AG09319 (cell line): Measurements from ENCODE around the gene RELN.
"Not testable (repeated sequence)": the region's sequence is repeated elsewhere in the genome, so short reads cannot be mapped to it uniquely, and the experiment has no call there.

Source experiments
- DNase-seq: peaks from one replicate; pipeline ENCODE4 v3.0.0-alpha.2; 2010; ENCODE audit warnings: low read depth; ENCODE audit errors: extremely low read depth
- TF ChIP-seq, protein P1 (sequence below): IDR thresholded peaks from 2 replicates; pipeline ENCODE4 v1.5.1; 2011; ENCODE audit warnings: low read depth, mild to moderate bottlenecking, inconsistent platforms, low read length, moderate library complexity

The RELN gene

GRCh38 chr7:103821092-103821491 lies 168.4 kb downstream of the RELN start:
- DNase-seq = no peak
- TF ChIP-seq, protein P1, sequence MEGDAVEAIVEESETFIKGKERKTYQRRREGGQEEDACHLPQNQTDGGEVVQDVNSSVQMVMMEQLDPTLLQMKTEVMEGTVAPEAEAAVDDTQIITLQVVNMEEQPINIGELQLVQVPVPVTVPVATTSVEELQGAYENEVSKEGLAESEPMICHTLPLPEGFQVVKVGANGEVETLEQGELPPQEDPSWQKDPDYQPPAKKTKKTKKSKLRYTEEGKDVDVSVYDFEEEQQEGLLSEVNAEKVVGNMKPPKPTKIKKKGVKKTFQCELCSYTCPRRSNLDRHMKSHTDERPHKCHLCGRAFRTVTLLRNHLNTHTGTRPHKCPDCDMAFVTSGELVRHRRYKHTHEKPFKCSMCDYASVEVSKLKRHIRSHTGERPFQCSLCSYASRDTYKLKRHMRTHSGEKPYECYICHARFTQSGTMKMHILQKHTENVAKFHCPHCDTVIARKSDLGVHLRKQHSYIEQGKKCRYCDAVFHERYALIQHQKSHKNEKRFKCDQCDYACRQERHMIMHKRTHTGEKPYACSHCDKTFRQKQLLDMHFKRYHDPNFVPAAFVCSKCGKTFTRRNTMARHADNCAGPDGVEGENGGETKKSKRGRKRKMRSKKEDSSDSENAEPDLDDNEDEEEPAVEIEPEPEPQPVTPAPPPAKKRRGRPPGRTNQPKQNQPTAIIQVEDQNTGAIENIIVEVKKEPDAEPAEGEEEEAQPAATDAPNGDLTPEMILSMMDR = no peak

- not testable (repeated sequence) for DNase-seq
These were observed 173.5 kb downstream of the RELN start for GRCh38 chr7:103815972-103816371.

DNA sequence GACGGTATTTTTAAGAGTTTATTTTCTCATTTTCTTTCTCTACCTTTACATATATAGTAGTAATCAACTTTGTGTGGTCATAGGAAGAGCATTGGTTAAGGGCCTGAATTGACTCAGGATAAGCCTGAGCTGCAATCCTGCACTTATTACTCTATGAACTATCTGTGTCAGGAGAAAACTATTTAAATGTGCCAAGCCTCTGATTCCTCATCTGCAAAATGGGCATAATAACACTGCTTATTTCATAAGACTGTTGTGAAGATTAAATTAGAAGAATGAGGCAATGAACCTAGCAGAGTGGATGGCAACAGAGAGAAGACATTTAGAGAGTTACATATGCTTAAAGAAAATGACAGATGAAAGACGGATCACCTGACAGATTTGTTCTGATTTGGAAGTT lies 175.5 kb downstream of the RELN start:
- TF ChIP-seq, protein P1 = no peak
- DNase-seq = no peak

GRCh38 chr7:103811997-103812396 lies 177.5 kb downstream of the RELN start:
- no peak for DNase-seq
- TF ChIP-seq, protein P1 = no peak

- TF ChIP-seq, protein P1 = no peak
- no peak for DNase-seq
These were observed 178.2 kb downstream of the RELN start for GRCh38 chr7:103811290-103811689.

DNA sequence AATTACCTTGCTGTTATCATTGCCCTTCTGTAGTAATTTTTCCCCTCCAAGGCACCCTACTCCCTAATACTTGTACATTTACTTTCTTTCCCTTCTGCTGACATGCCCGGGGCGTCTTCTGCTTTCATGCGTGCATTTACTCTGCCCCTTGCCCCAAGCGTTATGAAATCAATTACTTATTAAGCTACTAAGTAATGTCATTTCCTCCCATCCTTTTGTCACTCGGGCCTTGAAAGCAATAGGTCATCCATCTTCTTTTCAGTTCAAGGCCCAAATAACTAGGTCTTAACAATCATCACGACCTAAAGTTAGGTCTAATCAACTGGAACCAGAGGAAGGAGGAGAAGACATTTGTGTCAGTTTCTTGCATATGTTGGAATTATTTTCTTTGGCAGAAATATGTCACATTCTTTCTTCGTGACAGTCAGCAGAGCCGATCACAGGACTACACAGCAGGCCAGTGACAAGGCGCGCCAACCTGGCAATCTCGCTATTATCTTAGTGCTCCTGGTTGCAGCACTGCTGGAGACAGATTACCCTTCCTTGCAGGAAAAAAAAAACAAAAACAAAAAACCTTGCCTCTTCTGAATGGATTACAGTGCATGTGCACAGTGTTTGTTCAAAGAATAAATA lies 179.2 kb downstream of the RELN start:
- DNase-seq = no peak
- TF ChIP-seq, protein P1 = no peak

DNA sequence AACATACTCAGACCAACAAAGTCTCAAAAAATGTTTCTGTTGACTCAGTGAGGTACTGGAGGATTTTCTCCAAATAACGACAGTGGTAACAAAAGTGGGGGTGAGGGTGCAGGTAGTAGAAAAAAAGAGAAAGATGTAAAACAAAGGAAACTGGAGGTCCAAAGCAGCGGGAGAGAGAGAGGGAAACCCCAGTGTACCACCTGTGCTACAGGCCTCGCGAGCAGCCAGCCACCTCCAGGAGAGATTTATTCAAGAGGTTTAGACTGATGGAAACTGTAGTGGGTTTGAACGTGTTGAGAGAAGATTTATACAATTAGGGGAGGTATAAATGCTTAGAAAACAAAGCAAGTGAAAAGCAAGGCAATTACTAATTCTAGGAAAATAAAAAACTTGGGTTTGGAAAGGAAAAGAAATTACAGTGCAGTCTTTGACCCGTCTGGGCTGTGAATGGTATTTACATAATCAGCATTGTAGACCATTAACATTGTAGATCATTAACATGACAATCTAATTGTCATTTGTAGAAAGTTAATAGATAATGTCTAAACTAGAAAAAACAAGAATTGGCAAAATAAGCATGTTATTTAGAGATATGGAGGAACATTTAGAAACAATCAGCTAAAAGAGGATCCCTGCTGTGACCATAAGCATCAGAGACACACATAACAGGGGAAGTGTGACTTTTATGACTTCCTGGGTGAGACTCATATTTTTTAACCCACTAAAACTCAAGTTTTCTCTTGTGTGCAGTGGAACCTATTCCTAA lies 180.0 kb downstream of the RELN start:
- TF ChIP-seq, protein P1 = no peak
- DNase-seq = no peak
